ENCODE measurements around the gene TBL1XR1.
"Not testable (repeated sequence)": the region's sequence is repeated elsewhere in the genome, so short reads cannot be mapped to it uniquely, and the experiment has no call there.

TBL1XR1 gene

GRCh38 chr3:177150970-177151627 is 46.2 kb downstream of the TBL1XR1 start:
- intact Hi-C loops (cut with micrococcal nuclease): no loop called here
- Mint-ChIP-seq H3K36me3 (ENCODE audit: low read depth) (peaks cover 2% of the 10 kb centered on the region), H3K27ac (no peak overlapping the region), H3K4me3 (no peak overlapping the region), H3K27me3 (no peaks in the 10 kb centered on the region), H3K9me3 (no peaks in the 10 kb centered on the region), H3K4me1 (ENCODE audit: low read depth) (peaks cover 35% of the 10 kb centered on the region)

- no peaks in the 10 kb centered on the region for H3K27me3 Mint-ChIP-seq
- no peaks in the 10 kb centered on the region for H3K36me3 Mint-ChIP-seq (ENCODE audit: low read depth)
- H3K27ac Mint-ChIP-seq: no peak overlapping the region
- H3K4me1 Mint-ChIP-seq (ENCODE audit: low read depth): peaks cover 42% of the 10 kb centered on the region
- H3K4me3 Mint-ChIP-seq: no peak overlapping the region
- intact Hi-C loops (cut with micrococcal nuclease): no loop called here
- no peaks in the 10 kb centered on the region for H3K9me3 Mint-ChIP-seq
Measured at GRCh38 chr3:177150218-177150916, 46.9 kb downstream of the TBL1XR1 start.

- Mint-ChIP-seq H3K9me3 (no peaks in the 10 kb centered on the region), H3K27ac (no peak overlapping the region), H3K27me3 (no peaks in the 10 kb centered on the region), H3K4me1 (ENCODE audit: low read depth) (peaks cover 41% of the 10 kb centered on the region), H3K36me3 (ENCODE audit: low read depth) (no peaks in the 10 kb centered on the region), H3K4me3 (no peak overlapping the region)
- intact Hi-C loops (cut with micrococcal nuclease): no loop called here
Measured at GRCh38 chr3:177149106-177149505, 48.2 kb downstream of the TBL1XR1 start.

- intact Hi-C loops (cut with micrococcal nuclease): no loop called here
- Mint-ChIP-seq H3K4me1 (ENCODE audit: low read depth) (peaks cover 52% of the 10 kb centered on the region), H3K36me3 (ENCODE audit: low read depth) (peaks cover 5% of the 10 kb centered on the region), H3K27me3 (no peaks in the 10 kb centered on the region), H3K9me3 (no peaks in the 10 kb centered on the region), H3K27ac (no peak overlapping the region), H3K4me3 (no peak overlapping the region)
Measured at GRCh38 chr3:177147790-177148189, 49.5 kb downstream of the TBL1XR1 start.

GRCh38 chr3:177146646-177147045 is 50.6 kb downstream of the TBL1XR1 start:
- peaks cover 5% of the 10 kb centered on the region for H3K36me3 Mint-ChIP-seq (ENCODE audit: low read depth)
- H3K4me3 Mint-ChIP-seq: no peak overlapping the region
- no peak overlapping the region for H3K27ac Mint-ChIP-seq
- no peaks in the 10 kb centered on the region for H3K27me3 Mint-ChIP-seq
- H3K4me1 Mint-ChIP-seq (ENCODE audit: low read depth): peaks cover 47% of the 10 kb centered on the region
- no peaks in the 10 kb centered on the region for H3K9me3 Mint-ChIP-seq
- intact Hi-C loops (cut with micrococcal nuclease): no loop called here

- H3K4me1 Mint-ChIP-seq (ENCODE audit: low read depth): peaks cover 41% of the 10 kb centered on the region
- no peak overlapping the region for H3K27ac Mint-ChIP-seq
Measured at GRCh38 chr3:177145954-177146353, 51.3 kb downstream of the TBL1XR1 start.

GRCh38 chr3:177145381-177145780 is 51.9 kb downstream of the TBL1XR1 start:
- no peaks in the 10 kb centered on the region for H3K27me3 Mint-ChIP-seq
- H3K36me3 Mint-ChIP-seq (ENCODE audit: low read depth): peaks cover 5% of the 10 kb centered on the region
- H3K4me1 Mint-ChIP-seq (ENCODE audit: low read depth): peaks cover 41% of the 10 kb centered on the region
- H3K9me3 Mint-ChIP-seq: no peaks in the 10 kb centered on the region
- no peak overlapping the region for H3K27ac Mint-ChIP-seq
- no peak overlapping the region for H3K4me3 Mint-ChIP-seq
- intact Hi-C loops (cut with micrococcal nuclease): no loop called here

More at GRCh38 chr3:177145954-177146353, 51.3 kb downstream of the TBL1XR1 start:
- Mint-ChIP-seq H3K4me3 (no peak overlapping the region), H3K36me3 (ENCODE audit: low read depth) (peaks cover 5% of the 10 kb centered on the region), H3K27me3 (no peaks in the 10 kb centered on the region), H3K9me3 (no peaks in the 10 kb centered on the region)
- intact Hi-C loops (cut with micrococcal nuclease): no loop called here

GRCh38 chr3:177144922-177145321 is 52.4 kb downstream of the TBL1XR1 start:
- Mint-ChIP-seq H3K9me3 (no peaks in the 10 kb centered on the region), H3K27ac (no peak overlapping the region), H3K27me3 (no peaks in the 10 kb centered on the region), H3K4me1 (ENCODE audit: low read depth) (peaks cover 46% of the 10 kb centered on the region), H3K36me3 (ENCODE audit: low read depth) (peaks cover 5% of the 10 kb centered on the region), H3K4me3 (no peak overlapping the region)
- intact Hi-C loops (cut with micrococcal nuclease): no loop called here

GRCh38 chr3:177141899-177142646 is 55.2 kb downstream of the TBL1XR1 start:
- Mint-ChIP-seq H3K27ac (peak overlapping the region; percentile 16), H3K9me3 (no peaks in the 10 kb centered on the region), H3K36me3 (ENCODE audit: low read depth) (peaks cover 26% of the 10 kb centered on the region), H3K27me3 (no peaks in the 10 kb centered on the region), H3K4me1 (ENCODE audit: low read depth) (peaks cover 59% of the 10 kb centered on the region), H3K4me3 (no peak overlapping the region)
- intact Hi-C loops (cut with micrococcal nuclease): no loop called here

- H3K27ac Mint-ChIP-seq: peak overlapping the region; percentile 16
Measured at GRCh38 chr3:177141471-177141870, 55.8 kb downstream of the TBL1XR1 start.

GRCh38 chr3:177139220-177139619 is 58.1 kb downstream of the TBL1XR1 start:
- H3K4me3 Mint-ChIP-seq; intact Hi-C loops (cut with micrococcal nuclease): not testable (repeated sequence)
- peaks cover 61% of the 10 kb centered on the region for H3K4me1 Mint-ChIP-seq (ENCODE audit: low read depth)

More at GRCh38 chr3:177141471-177141870, 55.8 kb downstream of the TBL1XR1 start:
- H3K27me3 Mint-ChIP-seq: no peaks in the 10 kb centered on the region
- intact Hi-C loops (cut with micrococcal nuclease): no loop called here
- no peak overlapping the region for H3K4me3 Mint-ChIP-seq
- peaks cover 59% of the 10 kb centered on the region for H3K4me1 Mint-ChIP-seq (ENCODE audit: low read depth)
- no peaks in the 10 kb centered on the region for H3K9me3 Mint-ChIP-seq
- H3K36me3 Mint-ChIP-seq (ENCODE audit: low read depth): peaks cover 26% of the 10 kb centered on the region

GRCh38 chr3:177137774-177138705 is 59.2 kb downstream of the TBL1XR1 start:
- Mint-ChIP-seq H3K27ac (peak overlapping the region; percentile 58), H3K27me3 (no peaks in the 10 kb centered on the region), H3K36me3 (ENCODE audit: low read depth) (peaks cover 31% of the 10 kb centered on the region), H3K4me1 (ENCODE audit: low read depth) (peaks cover 60% of the 10 kb centered on the region), H3K4me3 (no peak overlapping the region), H3K9me3 (no peaks in the 10 kb centered on the region)
- intact Hi-C loops (cut with micrococcal nuclease): no loop called here

More at GRCh38 chr3:177139220-177139619, 58.1 kb downstream of the TBL1XR1 start:
- not testable (repeated sequence) for H3K27me3 Mint-ChIP-seq, H3K9me3 Mint-ChIP-seq
- H3K27ac Mint-ChIP-seq: peak overlapping the region; percentile 58
- H3K36me3 Mint-ChIP-seq (ENCODE audit: low read depth): peaks cover 34% of the 10 kb centered on the region

GRCh38 chr3:177136741-177137140 is 60.5 kb downstream of the TBL1XR1 start:
- Mint-ChIP-seq H3K36me3 (ENCODE audit: low read depth) (peaks cover 40% of the 10 kb centered on the region), H3K4me1 (ENCODE audit: low read depth) (peaks cover 59% of the 10 kb centered on the region), H3K27ac (no peak overlapping the region), H3K27me3 (no peaks in the 10 kb centered on the region), H3K9me3 (no peaks in the 10 kb centered on the region), H3K4me3 (no peak overlapping the region)
- intact Hi-C loops (cut with micrococcal nuclease): no loop called here
